T-cell (primary cell): ENCODE data around the gene SH2D1B. TPM values are rescaled to one million over a fixed set of nuclear protein-coding genes. Genes with fewer than 3 reads are reported as not detected.
A peak's percentile ranks its signal among the peaks of the same experiment; 100 is the strongest.

Experiments
- ATAC-seq, 4 experiments: fragments of 200-7000 bp in 3 of 4; fragments of 150-1000 bp in 1 of 4; cut with Tn5 transposase; replicated peaks in 1 of 4; 1 replicate in 3 of 4; 2 replicates in 1 of 4; pipeline ENCODE4 v1.10.0; 2021; ENCODE audit warnings: moderate library complexity in 3 of 4, mild to moderate bottlenecking in 2 of 4, moderate number of reproducible peaks in 1 of 4
- CTCF ChIA-PET, 2 donors: fragments of 300-600 bp; sonication (Branson Sonifier 250); formaldehyde crosslinking; loops; one replicate each; lab custom pipeline; 2022; ENCODE audit warnings: antibody characterized with exemption in 2 of 2; lab: Charles Lee
- POLR2A ChIA-PET, 2 donors: fragments of 300-600 bp; sonication (Branson Sonifier 250); formaldehyde crosslinking; loops; one replicate each; lab custom pipeline; 2022; ENCODE audit warnings: antibody characterized with exemption in 2 of 2; lab: Charles Lee
- DNase-seq, 35 experiments: peaks; one replicate each; pipeline versions ENCODE4 v3.0.0 to v3.0.0-alpha.2; 2013 to 2023
- H3K27ac ChIP-seq: one replicate; pipeline ENCODE4 v1.5.1; 2013; ENCODE audit warnings: low read length
- H3K27me3 ChIP-seq, 2 experiments: replicated peaks in 1 of 2; 1 replicate in 1 of 2; 2 replicates in 1 of 2; pipeline versions ENCODE4 v1.6.1 to v1.7.0; 2013; ENCODE audit warnings: low read length in 1 of 2, mixed read lengths in 1 of 2; ENCODE audit not compliant: control insufficient read depth in 2 of 2, insufficient read depth in 2 of 2; ENCODE audit errors: extremely low read depth in 1 of 2
- H3K36me3 ChIP-seq, 2 donors: 1 replicate in 1 of 2; 2 replicates in 1 of 2; pipeline versions ENCODE4 v1.6.1 to v1.7.0; 2013; ENCODE audit warnings: low read length in 1 of 2; ENCODE audit not compliant: control insufficient read depth in 2 of 2, insufficient read depth in 1 of 2; ENCODE audit errors: extremely low read depth in 1 of 2
- H3K4me1 ChIP-seq, 2 experiments: 1 replicate in 1 of 2; 2 replicates in 1 of 2; pipeline versions ENCODE4 v1.6.1 to v1.7.0; 2013; ENCODE audit warnings: low read length in 2 of 2, mixed read lengths in 1 of 2; ENCODE audit not compliant: insufficient read depth in 2 of 2, control insufficient read depth in 1 of 2; ENCODE audit errors: extremely low read depth in 1 of 2
- H3K4me3 ChIP-seq, 2 donors: 1 replicate in 1 of 2; 2 replicates in 1 of 2; pipeline versions ENCODE4 v1.5.1 to v1.7.0; 2013; ENCODE audit warnings: mild to moderate bottlenecking in 2 of 2, low read length in 1 of 2, moderate library complexity in 1 of 2; ENCODE audit not compliant: control insufficient read depth in 1 of 2; ENCODE audit errors: extremely low read depth in 1 of 2
- H3K9me3 ChIP-seq: 2 replicates; pipeline ENCODE4 v1.7.0; 2013
- H3K27ac Mint-ChIP-seq, 2 donors: one replicate each; pipeline ENCODE4 v1.8.0; 2020 to 2021; ENCODE audit warnings: mild to moderate bottlenecking in 2 of 2, mixed read lengths in 2 of 2
- H3K27me3 Mint-ChIP-seq, 2 donors: one replicate each; pipeline ENCODE4 v1.8.0; 2021 to 2022; ENCODE audit warnings: mixed read lengths in 2 of 2
- H3K36me3 Mint-ChIP-seq: one replicate; pipeline ENCODE4 v1.8.0; 2021; ENCODE audit warnings: mixed read lengths
- H3K4me1 Mint-ChIP-seq, 3 donors: one replicate each; pipeline ENCODE4 v1.8.0; 2020 to 2022; ENCODE audit warnings: mixed read lengths in 3 of 3, mild to moderate bottlenecking in 1 of 3
- H3K4me3 Mint-ChIP-seq, 3 donors: one replicate each; pipeline ENCODE4 v1.8.0; 2020 to 2022; ENCODE audit warnings: mild to moderate bottlenecking in 3 of 3, mixed read lengths in 3 of 3, moderate library complexity in 3 of 3
- H3K9me3 Mint-ChIP-seq, 3 donors: one replicate each; pipeline ENCODE4 v1.8.0; 2020 to 2022; ENCODE audit warnings: mixed read lengths in 3 of 3
- WGBS: methylation state at CpG from one replicate; pipeline ENCODE4 v1.1.5; 2013; ENCODE audit warnings: missing lambda C conversion rate; ENCODE audit not compliant: insufficient coverage; 5-methylcytosine and 5-hydroxymethylcytosine counted together
- total RNA-seq, 35 experiments: library from RNA in 6 of 35; stranded (reverse) in 6 of 35; fragments of 120-200 nt in 1 of 35; gene quantifications; one replicate each; pipeline versions ENCODE4 v1.2.1 to v1.2.4 and lab custom pipeline; 2013 to 2026

SH2D1B gene
- total RNA-seq, 5 donors from 2014 or later (not counting 1 experiment from before 2014, with no cell fraction given), result 0.20 to 1.5 (median 0.66) TPM

GRCh38 chr1:162366671-162367070, 45.3 kb downstream of the SH2D1B start:
- H3K36me3 ChIP-seq, result no peaks in the 10 kb centered on the region
- Mint-ChIP-seq H3K4me3 (peak overlapping the region in 1 of 3 donors; percentile 49), H3K27ac (no peak overlapping the region), H3K27me3 (peaks cover 0 to 9% of the 10 kb centered on the region in 2 donors), H3K36me3 (no peaks in the 10 kb centered on the region), H3K4me1 (no peaks in the 10 kb centered on the region), H3K9me3 (no peaks in the 10 kb centered on the region)
- CTCF ChIA-PET, result interaction anchor here in 1 of 2 donors (1.0 kb wide), 1 partner anchor 310 kb away, joined by 3 read pairs; no protein-coding TSS in a partner anchor
- peaks cover 0 to 25% of the 10 kb centered on the region in 2 experiments for H3K27me3 ChIP-seq
- ATAC-seq, result no peak
- no peaks in the 10 kb centered on the region for H3K4me1 ChIP-seq
- no peaks in the 10 kb centered on the region for H3K9me3 ChIP-seq
- WGBS, result 87% methylated on average over 3 of the region's 9 CpGs
- no peak for DNase-seq
- H3K4me3 ChIP-seq, result no peak overlapping the region
- H3K27ac ChIP-seq, result no peak overlapping the region
- POLR2A ChIA-PET, result no interaction called here

- no peak overlapping the region for H3K27ac ChIP-seq
- 80% methylated on average over 1 of the region's 4 CpGs for WGBS
- DNase-seq (no peak), ATAC-seq (no peak)
- POLR2A ChIA-PET, result no interaction called here
- Mint-ChIP-seq H3K36me3 (no peaks in the 10 kb centered on the region), H3K27me3 (peaks cover 0 to 9% of the 10 kb centered on the region in 2 donors), H3K4me3 (no peak overlapping the region), H3K4me1 (no peaks in the 10 kb centered on the region), H3K27ac (no peak overlapping the region), H3K9me3 (no peaks in the 10 kb centered on the region)
- CTCF ChIA-PET, result interaction anchor here in 1 of 2 donors (1.0 kb wide), 1 partner anchor 310 kb away, joined by 3 read pairs; no protein-coding TSS in a partner anchor
- H3K4me1 ChIP-seq, result no peaks in the 10 kb centered on the region
- H3K4me3 ChIP-seq, result no peak overlapping the region
- H3K9me3 ChIP-seq, result no peaks in the 10 kb centered on the region
- H3K27me3 ChIP-seq, result peaks cover 0 to 22% of the 10 kb centered on the region in 2 experiments
- H3K36me3 ChIP-seq, result no peaks in the 10 kb centered on the region
These were observed 45.8 kb downstream of the SH2D1B start for GRCh38 chr1:162366149-162366548.

- Mint-ChIP-seq H3K9me3 (no peaks in the 10 kb centered on the region), H3K36me3 (no peaks in the 10 kb centered on the region), H3K4me3 (no peak overlapping the region), H3K4me1 (no peaks in the 10 kb centered on the region), H3K27me3 (peaks cover 0 to 9% of the 10 kb centered on the region in 2 donors), H3K27ac (no peak overlapping the region)
- CTCF ChIA-PET, result interaction anchor here in 1 of 2 donors (1.0 kb wide), 1 partner anchor 309 kb away, joined by 3 read pairs; no protein-coding TSS in a partner anchor
- POLR2A ChIA-PET, result no interaction called here
- no peak for DNase-seq
- H3K4me1 ChIP-seq, result no peaks in the 10 kb centered on the region
- no peak overlapping the region for H3K4me3 ChIP-seq
- no peaks in the 10 kb centered on the region for H3K9me3 ChIP-seq
- H3K27me3 ChIP-seq, result peaks cover 0 to 20% of the 10 kb centered on the region in 2 experiments
- H3K27ac ChIP-seq, result no peak overlapping the region
- ATAC-seq, result no peak
- 90% methylated on average over 10 of the region's 10 CpGs for WGBS
- no peaks in the 10 kb centered on the region for H3K36me3 ChIP-seq
These were observed 46.5 kb downstream of the SH2D1B start for GRCh38 chr1:162365284-162366020.

- DNase-seq (no peak), ATAC-seq (no peak)
- H3K4me3 Mint-ChIP-seq, result no peak overlapping the region
- H3K27me3 Mint-ChIP-seq, result peaks cover 0 to 9% of the 10 kb centered on the region in 2 donors
- CTCF ChIA-PET, result no interaction called here
- Histone ChIP-seq H3K4me1 (no peaks in the 10 kb centered on the region), H3K36me3 (no peaks in the 10 kb centered on the region), H3K27ac (no peak overlapping the region), H3K4me3 (no peak overlapping the region), H3K27me3 (peaks cover 0 to 20% of the 10 kb centered on the region in 2 experiments), H3K9me3 (no peaks in the 10 kb centered on the region)
- H3K27ac Mint-ChIP-seq, result no peak overlapping the region
- no peaks in the 10 kb centered on the region for H3K36me3 Mint-ChIP-seq
- POLR2A ChIA-PET, result interaction anchor here in 1 of 2 donors (0.6 kb wide), 1 partner anchor 175 kb away, joined by 3 read pairs; no protein-coding TSS in a partner anchor
- H3K4me1 Mint-ChIP-seq, result no peaks in the 10 kb centered on the region
- 83% methylated on average over 1 of the region's 1 CpG for WGBS
- H3K9me3 Mint-ChIP-seq, result no peaks in the 10 kb centered on the region
These were observed 47.4 kb downstream of the SH2D1B start for GRCh38 chr1:162364498-162364897.

GRCh38 chr1:162363823-162364222, 48.1 kb downstream of the SH2D1B start:
- ChIA-PET POLR2A (interaction anchor here in 1 of 2 donors (0.6 kb wide), 1 partner anchor 175 kb away, joined by 3 read pairs; no protein-coding TSS in a partner anchor), CTCF (no interaction called here)
- H3K27me3 ChIP-seq, result peaks cover 0 to 20% of the 10 kb centered on the region in 2 experiments
- no peak for ATAC-seq
- no peaks in the 10 kb centered on the region for H3K9me3 ChIP-seq
- 76% methylated on average over 3 of the region's 3 CpGs for WGBS
- no peaks in the 10 kb centered on the region for H3K36me3 ChIP-seq
- DNase-seq, result no peak
- H3K27ac ChIP-seq, result no peak overlapping the region
- H3K36me3 Mint-ChIP-seq, result no peaks in the 10 kb centered on the region
- no peak overlapping the region for H3K4me3 ChIP-seq
- H3K4me1 Mint-ChIP-seq, result no peaks in the 10 kb centered on the region
- peaks cover 3 to 9% of the 10 kb centered on the region in 2 donors for H3K27me3 Mint-ChIP-seq
- no peak overlapping the region for H3K4me3 Mint-ChIP-seq
- no peak overlapping the region for H3K27ac Mint-ChIP-seq
- no peaks in the 10 kb centered on the region for H3K9me3 Mint-ChIP-seq
- no peaks in the 10 kb centered on the region for H3K4me1 ChIP-seq

- no peaks in the 10 kb centered on the region for H3K9me3 ChIP-seq
- ChIA-PET CTCF (no interaction called here), POLR2A (no interaction called here)
- Mint-ChIP-seq H3K4me3 (no peak overlapping the region), H3K36me3 (no peaks in the 10 kb centered on the region), H3K27me3 (peaks cover 11 to 17% of the 10 kb centered on the region in 2 donors), H3K9me3 (no peaks in the 10 kb centered on the region), H3K4me1 (no peaks in the 10 kb centered on the region), H3K27ac (no peak overlapping the region)
- no peak for ATAC-seq
- DNase-seq, result no peak
- no peak overlapping the region for H3K4me3 ChIP-seq
- H3K4me1 ChIP-seq, result no peaks in the 10 kb centered on the region
- no peaks in the 10 kb centered on the region for H3K36me3 ChIP-seq
- WGBS, result 90% methylated on average over 5 of the region's 5 CpGs
- H3K27me3 ChIP-seq, result peaks cover 0 to 8% of the 10 kb centered on the region in 2 experiments
- H3K27ac ChIP-seq, result no peak overlapping the region
These were observed 50.6 kb downstream of the SH2D1B start for GRCh38 chr1:162361349-162361748.
